Psoas muscle (tissue), 8 donors: Measurements from ENCODE around the gene EPHB2. TPM values are rescaled to one million over a fixed set of nuclear protein-coding genes. Genes with fewer than 3 reads are reported as not detected.

Experiments
- ATAC-seq, 4 donors: fragments of 200-7000 bp; cut with Tn5 transposase; one replicate each; pipeline ENCODE4 v1.9.1; 2020; ENCODE audit warnings: moderate library complexity in 3 of 4, mild to moderate bottlenecking in 2 of 4
- DNase-seq, 2 donors: peaks; one replicate each; pipeline ENCODE4 v3.0.0-alpha.2; 2020
- H3K27ac ChIP-seq: fragments of 200-600 bp; one replicate; pipeline ENCODE4 v1.8.0; 2022
- H3K27me3 ChIP-seq, 3 donors: fragments of 200-600 bp in 1 of 3; one replicate each; pipeline versions ENCODE4 v1.6.1 to v1.8.0; 2013 to 2022; ENCODE audit warnings: low read length in 2 of 3, mild to moderate bottlenecking in 2 of 3, moderate library complexity in 1 of 3; ENCODE audit not compliant: insufficient read depth in 3 of 3
- H3K36me3 ChIP-seq, 2 donors: fragments of 200-600 bp in 1 of 2; one replicate each; pipeline versions ENCODE4 v1.6.1 to v1.8.0; 2013 to 2022; ENCODE audit warnings: low read depth in 1 of 2, mild to moderate bottlenecking in 1 of 2, moderate library complexity in 1 of 2; ENCODE audit not compliant: insufficient read depth in 1 of 2
- H3K4me1 ChIP-seq: fragments of 200-600 bp; one replicate; pipeline ENCODE4 v1.8.0; 2022
- H3K4me3 ChIP-seq: fragments of 200-600 bp; one replicate; pipeline ENCODE4 v1.8.0; 2022; ENCODE audit warnings: mild to moderate bottlenecking
- H3K9me3 ChIP-seq: fragments of 200-600 bp; one replicate; pipeline ENCODE4 v1.8.0; 2022
- CTCF ChIP-seq: fragments of 200-600 bp; IDR thresholded peaks from one replicate; pipeline ENCODE4 v1.8.0; 2022; ENCODE audit warnings: antibody characterized with exemption
- WGBS, 3 donors: extraction: QIAGEN DNeasy Blood & Tissue Kit; methylation state at CpG; one replicate each; pipeline versions ENCODE4 v1.1.6 to v1.1.7; 2013; 5-methylcytosine and 5-hydroxymethylcytosine counted together
- intact Hi-C, 2 donors: fragments of 100-400 bp; cut with DNase I; formaldehyde crosslinking; loops; one replicate each; pipeline versions ENCODE4 v1.11.0 to v1.14.2; 2022
- polyA plus RNA-seq, 3 donors: library from polyadenylated mRNA; stranded (reverse); fragments of 200-250 nt; gene quantifications; one replicate each; pipeline ENCODE4 v1.2.3, GENCODE V29; 2013
- total RNA-seq, 4 donors: library from RNA; stranded (reverse); fragmentation: NEBNext Ultra II Directional in 2 of 4; extraction: Animal tissue kit (Norgen Biotek cat#: 25700) in 2 of 4; gene quantifications; one replicate each; pipeline versions ENCODE4 v1.2.1 to v1.2.4, GENCODE V29; 2021 to 2023
- donor health status: healthy with polysubstance abuse.
- donor health status: DM: no; HTN: no; CAD: no; lungs with moderate emphysema.
- donor health status: Bipolar disorder and iron deficiency.
- donor health status: healthy.
- donor health status: DM: yes; HTN: yes; CAD: no.
- donor health status: DM: no; HTN: no; CAD: no.
- donor health status: DM: no; HTN: no; CAD: no.
- donor health status: DM: yes; HTN: yes; CAD: no.

Gene EPHB2
- total and polyA plus RNA-seq, 7 donors: 0.06 to 2.1 (median 0.48) TPM; not detected in 1

GRCh38 chr1:22729400-22729773 lies 18.7 kb downstream of the EPHB2 start:
- Histone ChIP-seq H3K4me1 (no peaks in the 10 kb centered on the region), H3K9me3 (no peaks in the 10 kb centered on the region), H3K27me3 (peaks cover 0 to 9% (median 0%) of the 10 kb centered on the region in 3 donors), H3K27ac (no peak overlapping the region), H3K36me3 (no peaks in the 10 kb centered on the region), H3K4me3 (no peak overlapping the region)
- intact Hi-C loops: no loop called here
- ATAC-seq: no peak
- TF ChIP-seq CTCF: no peak
- WGBS, 3 donors: 84 to 100% (median 94%) methylated on average over 1 of the region's 1 CpG
- no peak for DNase-seq

GRCh38 chr1:22729912-22730311 lies 19.3 kb downstream of the EPHB2 start:
- Histone ChIP-seq H3K27ac (no peak overlapping the region), H3K4me3 (no peak overlapping the region), H3K4me1 (no peaks in the 10 kb centered on the region), H3K36me3 (no peaks in the 10 kb centered on the region), H3K27me3 (peaks cover 0 to 4% (median 0%) of the 10 kb centered on the region in 3 donors), H3K9me3 (no peaks in the 10 kb centered on the region)
- no peak for DNase-seq
- no peak for TF ChIP-seq CTCF
- intact Hi-C loops: no loop called here
- ATAC-seq: no peak
- WGBS, 3 donors: 66 to 75% (median 70%) methylated on average over 7 of the region's 7 CpGs

GRCh38 chr1:22731924-22732720 lies 21.5 kb downstream of the EPHB2 start:
- no peak for ATAC-seq
- H3K36me3 ChIP-seq: no peaks in the 10 kb centered on the region
- intact Hi-C loops: no loop called here
- no peak overlapping the region for H3K4me3 ChIP-seq
- no peaks in the 10 kb centered on the region for H3K9me3 ChIP-seq
- no peak for TF ChIP-seq CTCF
- H3K27me3 ChIP-seq: no peaks in the 10 kb centered on the region
- no peak overlapping the region for H3K27ac ChIP-seq
- H3K4me1 ChIP-seq: no peaks in the 10 kb centered on the region
- 76 to 81% (median 80%) methylated on average over 12 of the region's 12 CpGs for WGBS, 3 donors
- DNase-seq: no peak

- no peak for ATAC-seq
- H3K9me3 ChIP-seq: no peaks in the 10 kb centered on the region
- DNase-seq: no peak
- 94 to 98% (median 96%) methylated on average over 8 of the region's 8 CpGs for WGBS, 3 donors
- no peak overlapping the region for H3K27ac ChIP-seq
- H3K4me3 ChIP-seq: no peak overlapping the region
- no peaks in the 10 kb centered on the region for H3K27me3 ChIP-seq
- H3K4me1 ChIP-seq: no peaks in the 10 kb centered on the region
- no peak for TF ChIP-seq CTCF
- intact Hi-C loops: no loop called here
- no peaks in the 10 kb centered on the region for H3K36me3 ChIP-seq
These were observed 23.0 kb downstream of the EPHB2 start for GRCh38 chr1:22733643-22734042.
